ENCODE data around the gene DNAJB13.

The DNAJB13 gene

DNA sequence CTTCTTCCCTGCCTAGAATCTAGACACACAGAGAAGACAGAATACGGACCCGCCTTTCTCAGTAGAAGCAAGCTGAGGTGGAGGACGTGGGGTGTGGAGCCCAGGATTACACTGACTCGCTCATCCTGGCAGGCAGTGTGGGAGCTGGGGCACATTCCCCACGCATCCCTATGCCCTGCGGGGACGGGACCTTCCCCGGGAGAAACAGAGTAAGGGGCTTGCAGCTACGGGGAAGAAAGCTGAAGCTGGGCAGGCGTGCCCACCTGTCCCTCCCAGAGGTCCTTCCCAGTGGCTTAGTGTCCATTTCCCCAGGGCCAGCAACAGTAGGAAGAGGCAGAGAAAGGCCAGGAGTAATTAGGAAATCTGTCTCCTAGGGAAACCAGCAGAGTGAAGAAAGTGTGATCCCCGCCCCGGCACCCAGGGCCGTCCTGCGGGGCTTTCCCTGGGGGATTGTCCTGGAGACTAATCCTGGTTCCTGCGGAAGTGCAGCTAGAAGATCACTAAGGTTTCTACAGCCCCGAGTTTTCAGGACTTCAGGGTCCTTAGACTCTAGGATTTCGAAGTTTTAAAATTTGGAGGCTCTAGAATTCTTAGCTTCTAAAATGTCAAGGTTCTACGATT, 7.8 kb downstream of the DNAJB13 start:
- no peak for DNase-seq (ENCODE audit: extremely low spot score)
- ChIA-PET CTCF (interaction anchor here (1.1 to 1.2 kb wide), 2 partner anchors 9 to 14 kb away, joined by 3 to 5 read pairs; no protein-coding TSS in a partner anchor), POLR2A (no interaction called here)
- TF ChIP-seq, protein P1, sequence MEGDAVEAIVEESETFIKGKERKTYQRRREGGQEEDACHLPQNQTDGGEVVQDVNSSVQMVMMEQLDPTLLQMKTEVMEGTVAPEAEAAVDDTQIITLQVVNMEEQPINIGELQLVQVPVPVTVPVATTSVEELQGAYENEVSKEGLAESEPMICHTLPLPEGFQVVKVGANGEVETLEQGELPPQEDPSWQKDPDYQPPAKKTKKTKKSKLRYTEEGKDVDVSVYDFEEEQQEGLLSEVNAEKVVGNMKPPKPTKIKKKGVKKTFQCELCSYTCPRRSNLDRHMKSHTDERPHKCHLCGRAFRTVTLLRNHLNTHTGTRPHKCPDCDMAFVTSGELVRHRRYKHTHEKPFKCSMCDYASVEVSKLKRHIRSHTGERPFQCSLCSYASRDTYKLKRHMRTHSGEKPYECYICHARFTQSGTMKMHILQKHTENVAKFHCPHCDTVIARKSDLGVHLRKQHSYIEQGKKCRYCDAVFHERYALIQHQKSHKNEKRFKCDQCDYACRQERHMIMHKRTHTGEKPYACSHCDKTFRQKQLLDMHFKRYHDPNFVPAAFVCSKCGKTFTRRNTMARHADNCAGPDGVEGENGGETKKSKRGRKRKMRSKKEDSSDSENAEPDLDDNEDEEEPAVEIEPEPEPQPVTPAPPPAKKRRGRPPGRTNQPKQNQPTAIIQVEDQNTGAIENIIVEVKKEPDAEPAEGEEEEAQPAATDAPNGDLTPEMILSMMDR (IDR thresholded peaks at IDR 0.05; ENCODE audit: control extremely low read depth, extremely low read depth, low read depth, missing control alignments): no peak

DNA sequence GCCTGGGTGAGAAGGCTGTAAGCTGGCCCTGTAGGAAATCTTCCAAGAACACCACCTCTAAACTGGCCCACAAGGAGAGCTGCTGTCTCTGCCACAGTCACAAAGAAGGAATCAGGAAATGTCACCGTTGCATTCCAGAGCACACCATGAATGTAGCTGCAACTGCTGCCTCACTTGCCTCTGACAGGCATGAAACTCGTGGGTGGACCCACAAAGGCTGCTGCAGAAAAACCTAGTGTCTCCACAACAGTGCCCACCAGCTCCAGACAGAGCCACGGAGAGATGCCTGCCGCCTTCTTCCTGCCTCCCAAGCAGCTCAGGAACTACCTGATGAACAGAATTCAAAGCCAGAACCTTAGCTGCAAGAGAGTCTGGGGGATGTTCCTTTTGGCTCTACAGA, 10.5 kb downstream of the DNAJB13 start:
- POLR2A ChIA-PET: no interaction called here
- CTCF ChIA-PET: no interaction called here
- TF ChIP-seq, protein P1 (IDR thresholded peaks at IDR 0.05; ENCODE audit: control extremely low read depth, extremely low read depth, low read depth, missing control alignments): no peak
- DNase-seq (ENCODE audit: extremely low spot score): no peak

DNA sequence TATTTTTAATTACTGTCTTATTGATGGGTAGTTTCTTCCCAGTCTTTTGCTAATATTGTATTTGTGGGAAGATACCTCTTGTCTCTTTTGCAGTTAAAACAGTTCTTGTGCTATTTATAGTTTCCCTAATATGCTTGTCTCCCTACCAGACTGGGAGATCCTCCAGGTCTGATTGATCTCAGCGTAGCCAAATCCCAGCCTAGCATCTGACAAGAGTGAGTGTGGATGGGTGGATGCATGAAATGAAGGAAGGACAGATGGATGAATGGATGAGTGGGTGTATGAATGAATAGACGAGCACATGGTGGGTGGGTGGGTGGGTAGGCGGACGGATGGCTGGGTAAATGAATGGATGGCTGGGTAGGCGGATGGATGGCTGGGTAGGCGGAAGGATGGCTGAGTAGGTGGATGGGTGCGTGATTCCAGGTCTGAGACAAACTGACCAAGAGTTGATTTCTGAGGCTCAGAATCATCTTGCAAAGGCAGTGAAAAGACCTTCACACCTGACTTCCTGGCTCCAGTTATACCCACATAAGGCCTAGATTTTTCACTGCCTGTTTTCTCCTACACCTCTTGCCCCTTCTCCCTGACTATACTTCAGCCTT, 11.4 kb downstream of the DNAJB13 start:
- ChIA-PET POLR2A (no interaction called here), CTCF (interaction anchor here (5.2 kb wide), 1 partner anchor 18 kb away, joined by 49 read pairs; the partner anchor contains the start of gene UCP2)
- DNase-seq (ENCODE audit: extremely low spot score): no peak
- TF ChIP-seq, protein P1 (IDR thresholded peaks at IDR 0.05; ENCODE audit: control extremely low read depth, extremely low read depth, low read depth, missing control alignments): no peak

DNA sequence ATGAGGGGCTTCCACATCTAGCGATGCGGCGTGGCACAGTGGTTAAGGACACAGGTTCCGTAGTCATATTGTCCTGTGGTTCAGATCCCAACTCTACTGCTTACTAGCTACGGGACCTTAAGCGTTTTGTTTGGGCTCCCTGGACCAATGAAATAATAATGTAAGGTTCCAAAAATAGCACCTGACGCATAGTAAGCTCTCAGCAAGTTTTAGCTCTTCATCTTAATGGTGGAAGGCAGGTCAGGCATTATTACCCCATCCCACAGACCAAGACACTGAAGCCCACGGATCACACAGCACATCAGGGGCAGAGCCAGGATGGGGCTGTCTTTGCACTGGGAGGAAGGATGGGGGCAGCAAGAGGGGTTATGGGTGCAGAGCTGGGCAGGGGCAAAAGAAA, 13.0 kb downstream of the DNAJB13 start:
- TF ChIP-seq, protein P1 (IDR thresholded peaks at IDR 0.05; ENCODE audit: control extremely low read depth, extremely low read depth, low read depth, missing control alignments): no peak
- POLR2A ChIA-PET: interaction anchor here (0.7 kb wide), 1 partner anchor 18 kb away, joined by 3 read pairs; the partner anchor contains the start of gene UCP2
- DNase-seq (ENCODE audit: extremely low spot score): no peak
- CTCF ChIA-PET: interaction anchor here (0.8 to 5.2 kb wide), 32 partner anchors 9 to 358 kb away, joined by 3 to 49 read pairs (median 5); partner anchors contain the start of genes C2CD3, DNAJB13, PPME1 and UCP2

DNA sequence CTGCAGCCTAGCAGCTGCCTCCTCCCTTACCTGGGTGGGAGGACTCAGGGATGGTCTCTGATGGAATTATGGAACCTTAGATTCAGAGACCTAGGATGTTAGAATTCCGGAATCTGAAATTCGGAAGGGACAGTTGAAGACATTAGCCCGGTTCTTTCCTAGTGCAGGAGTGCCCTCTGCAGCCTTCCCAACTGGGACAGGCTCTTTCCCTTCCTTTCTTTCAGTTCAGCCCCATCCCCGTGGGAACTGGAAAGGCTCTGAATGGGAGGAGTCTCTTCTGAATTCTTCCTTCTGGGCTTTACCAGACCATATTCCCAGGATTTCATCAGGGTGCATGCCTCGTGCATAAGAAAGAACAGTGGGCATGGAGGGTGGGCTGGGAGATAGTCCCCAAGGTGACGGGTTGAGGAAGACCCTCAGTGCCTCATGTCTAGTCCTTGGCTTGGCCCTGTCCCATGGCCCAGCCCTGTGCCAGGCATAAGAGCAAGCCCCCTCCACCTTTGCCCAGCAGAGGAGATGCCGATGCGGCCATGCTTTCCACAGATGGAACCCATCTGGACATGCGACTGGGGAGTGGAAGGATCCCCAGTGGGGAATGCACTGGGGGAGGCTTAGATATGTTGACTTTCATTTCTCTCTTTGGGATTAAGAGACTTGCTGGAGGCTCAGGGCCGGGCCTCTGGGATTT, 14.4 kb downstream of the DNAJB13 start:
- no peak for DNase-seq (ENCODE audit: extremely low spot score)
- CTCF ChIA-PET: interaction anchor here (0.9 to 5.2 kb wide), 16 partner anchors 8 to 356 kb away, joined by 3 to 49 read pairs (median 6); partner anchors contain the start of genes DNAJB13 and UCP2

DNA sequence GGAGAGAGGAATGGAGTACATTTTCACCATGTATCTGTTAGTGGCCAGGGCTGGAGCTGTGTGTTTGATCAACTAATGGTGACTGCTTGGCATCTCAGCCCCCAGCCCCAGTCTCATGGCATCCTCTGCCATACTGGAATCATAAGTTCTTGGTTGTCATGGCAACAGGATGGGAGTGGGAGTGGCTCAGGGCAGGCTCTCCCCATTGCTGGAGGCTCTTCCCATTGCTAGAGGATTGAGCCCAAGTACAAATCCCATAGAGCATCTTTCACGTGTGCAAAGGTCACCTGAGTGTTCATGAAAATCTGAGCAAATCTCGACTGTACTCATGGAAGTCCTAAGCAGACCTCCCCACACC, 14.9 kb downstream of the DNAJB13 start:
- ChIA-PET CTCF (interaction anchor here (0.7 to 5.2 kb wide), 6 partner anchors 10 to 352 kb away, joined by 3 to 49 read pairs (median 4); partner anchors contain the start of genes C2CD3, DNAJB13, PPME1 and UCP2), POLR2A (no interaction called here)
- DNase-seq (ENCODE audit: extremely low spot score): no peak
- TF ChIP-seq, protein P1 (IDR thresholded peaks at IDR 0.05; ENCODE audit: control extremely low read depth, extremely low read depth, low read depth, missing control alignments): no peak

More for the DNA sequence above, 14.4 kb downstream of the DNAJB13 start:
- POLR2A ChIA-PET: no interaction called here
- TF ChIP-seq, protein P1 (IDR thresholded peaks at IDR 0.05; ENCODE audit: control extremely low read depth, extremely low read depth, low read depth, missing control alignments): no peak
